Psoas muscle (tissue), 8 donors: Measurements from ENCODE around the gene SMIM36. TPM values are rescaled to one million over a fixed set of nuclear protein-coding genes. Genes with fewer than 3 reads are reported as not detected.

Experiments used
- ATAC-seq, 4 donors: fragments of 200-7000 bp; cut with Tn5 transposase; one replicate each; pipeline ENCODE4 v1.9.1; 2020; ENCODE audit warnings: moderate library complexity in 3 of 4, mild to moderate bottlenecking in 2 of 4
- DNase-seq, 2 donors: peaks; one replicate each; pipeline ENCODE4 v3.0.0-alpha.2; 2020
- H3K27ac ChIP-seq: fragments of 200-600 bp; one replicate; pipeline ENCODE4 v1.8.0; 2022
- H3K27me3 ChIP-seq, 3 donors: fragments of 200-600 bp in 1 of 3; one replicate each; pipeline versions ENCODE4 v1.6.1 to v1.8.0; 2013 to 2022; ENCODE audit warnings: low read length in 2 of 3, mild to moderate bottlenecking in 2 of 3, moderate library complexity in 1 of 3; ENCODE audit not compliant: insufficient read depth in 3 of 3
- H3K36me3 ChIP-seq, 2 donors: fragments of 200-600 bp in 1 of 2; one replicate each; pipeline versions ENCODE4 v1.6.1 to v1.8.0; 2013 to 2022; ENCODE audit warnings: low read depth in 1 of 2, mild to moderate bottlenecking in 1 of 2, moderate library complexity in 1 of 2; ENCODE audit not compliant: insufficient read depth in 1 of 2
- H3K4me1 ChIP-seq: fragments of 200-600 bp; one replicate; pipeline ENCODE4 v1.8.0; 2022
- H3K4me3 ChIP-seq: fragments of 200-600 bp; one replicate; pipeline ENCODE4 v1.8.0; 2022; ENCODE audit warnings: mild to moderate bottlenecking
- H3K9me3 ChIP-seq: fragments of 200-600 bp; one replicate; pipeline ENCODE4 v1.8.0; 2022
- CTCF ChIP-seq: fragments of 200-600 bp; IDR thresholded peaks from one replicate; pipeline ENCODE4 v1.8.0; 2022; ENCODE audit warnings: antibody characterized with exemption
- WGBS, 3 donors: extraction: QIAGEN DNeasy Blood & Tissue Kit; methylation state at CpG; one replicate each; pipeline versions ENCODE4 v1.1.6 to v1.1.7; 2013; 5-methylcytosine and 5-hydroxymethylcytosine counted together
- intact Hi-C, 2 donors: fragments of 100-400 bp; cut with DNase I; formaldehyde crosslinking; loops; one replicate each; pipeline versions ENCODE4 v1.11.0 to v1.14.2; 2022
- polyA plus RNA-seq, 3 donors: library from polyadenylated mRNA; stranded (reverse); fragments of 200-250 nt; gene quantifications; one replicate each; pipeline ENCODE4 v1.2.3, GENCODE V29; 2013
- total RNA-seq, 4 donors: library from RNA; stranded (reverse); fragmentation: NEBNext Ultra II Directional in 2 of 4; extraction: Animal tissue kit (Norgen Biotek cat#: 25700) in 2 of 4; gene quantifications; one replicate each; pipeline versions ENCODE4 v1.2.1 to v1.2.4, GENCODE V29; 2021 to 2023
- donor health status: healthy with polysubstance abuse.
- donor health status: DM: no; HTN: no; CAD: no; lungs with moderate emphysema.
- donor health status: Bipolar disorder and iron deficiency.
- donor health status: healthy.
- donor health status: DM: yes; HTN: yes; CAD: no.
- donor health status: DM: no; HTN: no; CAD: no.
- donor health status: DM: no; HTN: no; CAD: no.
- donor health status: DM: yes; HTN: yes; CAD: no.

SMIM36 gene
- total and polyA plus RNA-seq, 7 donors: not detected

- Histone ChIP-seq H3K27me3 (no peaks in the 10 kb centered on the region), H3K27ac (no peak overlapping the region), H3K4me3 (no peak overlapping the region), H3K36me3 (no peaks in the 10 kb centered on the region), H3K9me3 (no peaks in the 10 kb centered on the region), H3K4me1 (peaks cover 10% of the 10 kb centered on the region)
- no peak for ATAC-seq
- no peak for TF ChIP-seq CTCF
- WGBS, 3 donors: 68 to 73% (median 73%) methylated on average over 8 of the region's 8 CpGs
- intact Hi-C loops: loop anchor here in 1 of 2 donors (5.0 kb wide), 1 partner anchor 39 kb away; no protein-coding TSS in a partner anchor
- DNase-seq: no peak
These were observed 15.0 kb downstream of the SMIM36 start for GRCh38 chr17:55496094-55496881.

- DNase-seq: no peak
- ATAC-seq: no peak
- 80 to 89% (median 84%) methylated on average over 3 of the region's 3 CpGs for WGBS, 3 donors
- intact Hi-C loops: loop anchor here in 1 of 2 donors (5.0 kb wide), 1 partner anchor 38 kb away; no protein-coding TSS in a partner anchor
- H3K27me3 ChIP-seq: no peaks in the 10 kb centered on the region
- H3K27ac ChIP-seq: no peak overlapping the region
- no peak for TF ChIP-seq CTCF
- no peaks in the 10 kb centered on the region for H3K9me3 ChIP-seq
- H3K4me3 ChIP-seq: no peak overlapping the region
- H3K4me1 ChIP-seq: peaks cover 8% of the 10 kb centered on the region
- H3K36me3 ChIP-seq: no peaks in the 10 kb centered on the region
These were observed 16.0 kb downstream of the SMIM36 start for GRCh38 chr17:55495239-55495638.

DNA sequence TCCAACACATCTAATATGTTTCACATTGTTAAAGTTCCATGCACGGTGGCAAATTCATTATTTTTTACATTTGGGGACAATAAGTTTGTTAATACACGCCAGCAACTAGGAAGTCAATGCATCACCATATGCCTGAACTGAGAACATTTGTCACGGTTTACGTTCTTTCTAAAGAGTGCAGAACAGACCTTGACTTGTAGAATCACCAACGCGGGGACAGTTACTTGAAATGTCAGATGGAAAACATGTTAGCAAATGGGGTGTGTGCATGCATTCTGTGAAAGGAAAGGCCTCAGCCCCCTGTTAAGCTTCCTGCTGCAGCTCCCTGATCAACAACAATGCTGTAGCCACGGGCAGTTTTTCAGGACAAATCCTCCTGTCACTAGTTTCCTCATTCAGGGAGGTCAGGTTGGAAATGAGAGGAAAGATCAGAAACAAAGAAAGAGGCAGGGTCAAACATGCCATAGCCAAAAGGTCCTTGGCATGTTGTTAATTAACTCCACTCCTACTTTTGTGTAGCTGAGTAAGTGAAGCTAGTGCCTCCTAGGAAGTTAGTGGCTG is 18.4 kb downstream of the SMIM36 start:
- no peak for TF ChIP-seq CTCF
- no peaks in the 10 kb centered on the region for H3K36me3 ChIP-seq
- H3K27ac ChIP-seq: no peak overlapping the region
- no peaks in the 10 kb centered on the region for H3K4me1 ChIP-seq
- intact Hi-C loops: no loop called here
- no peak for ATAC-seq
- no peaks in the 10 kb centered on the region for H3K9me3 ChIP-seq
- no peaks in the 10 kb centered on the region for H3K27me3 ChIP-seq
- DNase-seq: no peak
- WGBS, 3 donors: 37 to 46% (median 44%) methylated on average over 7 of the region's 7 CpGs
- H3K4me3 ChIP-seq: no peak overlapping the region

GRCh38 chr17:55490376-55490775 is 20.9 kb downstream of the SMIM36 start:
- intact Hi-C loops: no loop called here
- H3K27ac ChIP-seq: no peak overlapping the region
- DNase-seq (no peak), ATAC-seq (no peak)
- H3K9me3 ChIP-seq: no peaks in the 10 kb centered on the region
- no peaks in the 10 kb centered on the region for H3K27me3 ChIP-seq
- no peaks in the 10 kb centered on the region for H3K4me1 ChIP-seq
- no peaks in the 10 kb centered on the region for H3K36me3 ChIP-seq
- H3K4me3 ChIP-seq: no peak overlapping the region
- 69 to 81% (median 74%) methylated on average over 4 of the region's 4 CpGs for WGBS, 3 donors
- TF ChIP-seq CTCF: no peak
